Measurements from ENCODE around the gene LATS1. TPM values are rescaled to one million over a fixed set of nuclear protein-coding genes. Genes with fewer than 3 reads are reported as not detected.

The LATS1 gene
- polyA plus RNA-seq, 1 of the 3 experiments (the other 2 are of a cell fraction), result 6.9 TPM

GRCh38 chr6:149761438-149761837 is 43.5 kb upstream of the LATS1 start:
- no peaks in the 10 kb centered on the region for H3K27me3 ChIP-seq (ENCODE audit: insufficient read depth)
- peaks cover 75% of the 10 kb centered on the region for H3K79me2 ChIP-seq (ENCODE audit: insufficient read depth)
- peaks cover 35% of the 10 kb centered on the region for H3F3A ChIP-seq (replicated peaks; ENCODE audit: insufficient read depth)
- H3K4me2 ChIP-seq, result no peak overlapping the region
- 0 out of 4 replicates have a peak, but pooled peaks cover 0 to 4% of the 10 kb centered on the region in 2 experiments for H3K4me1 ChIP-seq (ENCODE audit: control insufficient read depth in 1 of 2, insufficient read depth in 2 of 2, low read depth in 1 of 2, low read length in 1 of 2)
- H3K4me3 ChIP-seq (ENCODE audit: low read depth in 2 of 2, low read length in 1 of 2), result no peak overlapping the region
- H4K20me1 ChIP-seq (ENCODE audit: insufficient read depth), result peaks cover 6% of the 10 kb centered on the region; the same call in 1 of the 2 replicates
- TF ChIP-seq NFIC (IDR thresholded peaks at IDR 0.05; ENCODE audit: borderline replicate concordance), result peak; percentile 29; the same call in 1 of the 2 replicates
- no peak for TF ChIP-seq NRF1 (IDR thresholded peaks at IDR 0.05; ENCODE audit: low read depth, low read length)
- no peak for TF ChIP-seq PBX3 (IDR thresholded peaks at IDR 0.05)
- TF ChIP-seq CHD2 (IDR thresholded peaks at IDR 0.05; ENCODE audit: low read length, partially characterized antibody), result no peak
- no peak for TF ChIP-seq RFX5 (IDR thresholded peaks at IDR 0.05; ENCODE audit: low read length)
- ChIA-PET CTCF (no interaction called here), POLR2A (no interaction called here)
- H3K9me2 ChIP-seq, result no peaks in the 10 kb centered on the region
- H3K9ac ChIP-seq, result no peak overlapping the region
- DNase-seq, result no peak
- peak overlapping the region in 1 of 2 experiments; percentile 48; a peak in 2 of 4 replicates for H3K27ac ChIP-seq (ENCODE audit: low read depth in 2 of 2, low read length in 1 of 2)
- peaks cover 8 to 9% of the 10 kb centered on the region in 2 experiments for H3K36me3 ChIP-seq (replicated peaks in 1 of 2; ENCODE audit: control insufficient read depth in 1 of 2, insufficient read depth in 2 of 2, low read length in 1 of 2)
- no peaks in the 10 kb centered on the region for H3K9me3 ChIP-seq
- no peak overlapping the region for H2AFZ ChIP-seq (ENCODE audit: low read depth)
- 82% methylated on average over 1 of the region's 1 CpG for WGBS (ENCODE audit: low lambda C conversion rate)

GRCh38 chr6:149756261-149756636 is 38.3 kb upstream of the LATS1 start:
- H3K4me3 ChIP-seq (ENCODE audit: low read depth in 2 of 2, low read length in 1 of 2), result no peak overlapping the region
- peaks cover 13% of the 10 kb centered on the region for H3F3A ChIP-seq (replicated peaks; ENCODE audit: insufficient read depth)
- H3K9me3 ChIP-seq, result no peaks in the 10 kb centered on the region
- CTCF ChIA-PET, result no interaction called here
- no peak overlapping the region for H3K9ac ChIP-seq
- no peak overlapping the region for H2AFZ ChIP-seq (ENCODE audit: low read depth)
- no peaks in the 10 kb centered on the region for H3K27me3 ChIP-seq (ENCODE audit: insufficient read depth)
- WGBS (ENCODE audit: low lambda C conversion rate), result 95% methylated on average over 7 of the region's 7 CpGs
- POLR2A ChIA-PET, result no interaction called here
- no peaks in the 10 kb centered on the region for H3K9me2 ChIP-seq
- peaks cover 93% of the 10 kb centered on the region for H3K79me2 ChIP-seq (ENCODE audit: insufficient read depth)
- no peak overlapping the region for H3K27ac ChIP-seq (ENCODE audit: low read depth in 2 of 2, low read length in 1 of 2)
- H3K36me3 ChIP-seq (replicated peaks in 1 of 2; ENCODE audit: control insufficient read depth in 1 of 2, insufficient read depth in 2 of 2, low read length in 1 of 2), result peaks cover 0 to 6% of the 10 kb centered on the region in 2 experiments
- no peak for DNase-seq
- no peak overlapping the region for H3K4me2 ChIP-seq
- no peak for TF ChIP-seq RXRA (IDR thresholded peaks at IDR 0.05; ENCODE audit: borderline replicate concordance, low read depth)
- no peak for TF ChIP-seq EZH2phosphoT487 (IDR thresholded peaks at IDR 0.05; ENCODE audit: borderline replicate concordance, low read depth)
- TF ChIP-seq MAX (IDR thresholded peaks at IDR 0.05; ENCODE audit: low read depth), result no peak
- TF ChIP-seq CHD2 (IDR thresholded peaks at IDR 0.05; ENCODE audit: low read length, partially characterized antibody), result no peak
- TF ChIP-seq NRF1 (IDR thresholded peaks at IDR 0.05; ENCODE audit: low read depth, low read length), result no peak
- no peak for TF ChIP-seq RCOR1 (IDR thresholded peaks at IDR 0.05; ENCODE audit: low read length)
- no peak for TF ChIP-seq GATA2 (CRISPR knock-in tag; IDR thresholded peaks at IDR 0.05)
- no peak for TF ChIP-seq SMC3 (IDR thresholded peaks at IDR 0.05; ENCODE audit: low read depth, low read length)
- TF ChIP-seq SIN3A (IDR thresholded peaks at IDR 0.05; ENCODE audit: borderline replicate concordance, low read depth, low read length), result no peak
- no peak for TF ChIP-seq GABPA (IDR thresholded peaks at IDR 0.05; ENCODE audit: low read depth)
- no peak for TF ChIP-seq TEAD4 (IDR thresholded peaks at IDR 0.05; ENCODE audit: borderline replicate concordance, insufficient read depth)
- no peak for TF ChIP-seq MXI1 (IDR thresholded peaks at IDR 0.05; ENCODE audit: low read depth, low read length)
- TF ChIP-seq MEF2A (IDR thresholded peaks at IDR 0.05; ENCODE audit: borderline replicate concordance, low read depth), result no peak
- no peaks in the 10 kb centered on the region for H3K4me1 ChIP-seq (ENCODE audit: control insufficient read depth in 1 of 2, insufficient read depth in 2 of 2, low read depth in 1 of 2, low read length in 1 of 2)
- peaks cover 28% of the 10 kb centered on the region; the same call in 1 of the 2 replicates for H4K20me1 ChIP-seq (ENCODE audit: insufficient read depth)

Measured in SK-N-SH (cell line).